ENCODE data around the gene SLF1.

The SLF1 gene

DNA sequence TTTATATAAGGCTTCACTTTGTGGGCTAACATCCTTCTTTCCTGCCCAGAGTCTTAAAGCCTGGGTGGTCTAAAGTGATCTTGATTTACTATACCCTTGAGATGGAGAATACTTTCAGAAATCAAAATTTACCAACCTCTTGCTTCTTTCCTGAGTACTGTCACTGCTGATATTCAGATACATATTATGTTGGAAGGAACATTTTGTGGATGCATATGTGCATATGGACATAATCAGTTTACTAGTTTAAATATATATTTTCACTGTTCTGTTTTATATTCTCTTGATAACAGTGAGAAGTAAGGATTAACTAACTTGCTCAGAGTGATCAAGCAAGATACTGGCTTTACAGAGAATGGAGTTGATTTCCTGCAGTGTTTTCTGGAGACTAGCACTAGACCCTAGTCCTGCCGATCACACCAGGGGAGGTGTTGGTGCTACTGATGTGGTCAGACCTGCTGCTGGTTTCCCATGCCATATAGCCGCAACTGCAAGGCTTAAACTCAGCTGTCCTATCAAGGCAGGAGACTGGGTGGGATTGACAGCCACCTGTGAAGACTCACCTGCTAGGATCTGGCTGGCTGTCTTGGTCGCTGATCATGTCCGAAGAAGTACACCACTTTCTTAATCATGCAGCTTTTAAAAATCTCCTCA lies 57.6 kb downstream of the SLF1 start:
- Mint-ChIP-seq H3K27me3 (ENCODE audit: low read depth) (no peaks in the 10 kb centered on the region), H3K36me3 (ENCODE audit: low read depth) (peaks cover 11% of the 10 kb centered on the region), H3K4me3 (no peak overlapping the region), H3K4me1 (no peaks in the 10 kb centered on the region), H3K9me3 (no peaks in the 10 kb centered on the region), H3K27ac (no peak overlapping the region)
- TF ChIP-seq, protein P1, sequence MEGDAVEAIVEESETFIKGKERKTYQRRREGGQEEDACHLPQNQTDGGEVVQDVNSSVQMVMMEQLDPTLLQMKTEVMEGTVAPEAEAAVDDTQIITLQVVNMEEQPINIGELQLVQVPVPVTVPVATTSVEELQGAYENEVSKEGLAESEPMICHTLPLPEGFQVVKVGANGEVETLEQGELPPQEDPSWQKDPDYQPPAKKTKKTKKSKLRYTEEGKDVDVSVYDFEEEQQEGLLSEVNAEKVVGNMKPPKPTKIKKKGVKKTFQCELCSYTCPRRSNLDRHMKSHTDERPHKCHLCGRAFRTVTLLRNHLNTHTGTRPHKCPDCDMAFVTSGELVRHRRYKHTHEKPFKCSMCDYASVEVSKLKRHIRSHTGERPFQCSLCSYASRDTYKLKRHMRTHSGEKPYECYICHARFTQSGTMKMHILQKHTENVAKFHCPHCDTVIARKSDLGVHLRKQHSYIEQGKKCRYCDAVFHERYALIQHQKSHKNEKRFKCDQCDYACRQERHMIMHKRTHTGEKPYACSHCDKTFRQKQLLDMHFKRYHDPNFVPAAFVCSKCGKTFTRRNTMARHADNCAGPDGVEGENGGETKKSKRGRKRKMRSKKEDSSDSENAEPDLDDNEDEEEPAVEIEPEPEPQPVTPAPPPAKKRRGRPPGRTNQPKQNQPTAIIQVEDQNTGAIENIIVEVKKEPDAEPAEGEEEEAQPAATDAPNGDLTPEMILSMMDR (IDR thresholded peaks at IDR 0.05; ENCODE audit: unreplicated experiment in 3 of 3): no peak

DNA sequence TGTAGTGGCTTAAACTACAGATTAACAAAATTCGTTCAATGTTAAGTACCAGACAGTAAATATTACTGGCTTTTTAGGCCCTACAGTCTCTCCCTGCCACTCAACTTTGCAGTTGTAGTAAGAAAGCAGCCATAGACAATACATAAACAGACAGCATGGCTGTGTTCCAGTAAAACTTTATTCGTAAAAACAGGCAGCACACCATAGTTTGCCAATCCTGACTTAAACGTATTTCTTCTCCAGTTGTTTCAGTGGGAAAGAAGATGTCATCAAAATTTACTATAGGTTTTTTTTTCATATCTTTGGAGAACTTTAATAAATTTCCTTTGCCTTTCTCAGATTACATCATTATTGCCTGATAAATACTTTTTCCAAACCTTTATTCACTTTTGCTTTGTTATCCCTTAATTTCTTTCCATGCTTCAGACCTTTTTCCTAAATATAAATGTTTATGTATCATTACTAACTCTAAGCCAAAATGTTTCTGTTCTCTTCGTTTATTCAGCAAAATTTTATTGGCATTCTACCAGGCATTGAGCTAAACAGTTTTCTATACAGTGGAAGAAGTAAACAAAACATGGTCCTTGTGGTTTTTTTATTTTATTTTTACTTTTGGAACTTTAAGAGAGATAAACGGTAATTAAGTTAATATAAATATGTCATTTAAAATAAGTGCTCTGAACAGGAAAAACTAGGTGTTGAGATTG lies 64.5 kb downstream of the SLF1 start:
- no peaks in the 10 kb centered on the region for H3K27me3 Mint-ChIP-seq (ENCODE audit: low read depth)
- no peak overlapping the region for H3K4me3 Mint-ChIP-seq
- no peaks in the 10 kb centered on the region for H3K9me3 Mint-ChIP-seq
- peak overlapping the region; percentile 2 to 26 (median 8) for H3K27ac Mint-ChIP-seq
- peaks cover 28% of the 10 kb centered on the region for H3K36me3 Mint-ChIP-seq (ENCODE audit: low read depth)
- no peaks in the 10 kb centered on the region for H3K4me1 Mint-ChIP-seq
- TF ChIP-seq, protein P1 (IDR thresholded peaks at IDR 0.05; ENCODE audit: unreplicated experiment in 3 of 3): no peak

DNA sequence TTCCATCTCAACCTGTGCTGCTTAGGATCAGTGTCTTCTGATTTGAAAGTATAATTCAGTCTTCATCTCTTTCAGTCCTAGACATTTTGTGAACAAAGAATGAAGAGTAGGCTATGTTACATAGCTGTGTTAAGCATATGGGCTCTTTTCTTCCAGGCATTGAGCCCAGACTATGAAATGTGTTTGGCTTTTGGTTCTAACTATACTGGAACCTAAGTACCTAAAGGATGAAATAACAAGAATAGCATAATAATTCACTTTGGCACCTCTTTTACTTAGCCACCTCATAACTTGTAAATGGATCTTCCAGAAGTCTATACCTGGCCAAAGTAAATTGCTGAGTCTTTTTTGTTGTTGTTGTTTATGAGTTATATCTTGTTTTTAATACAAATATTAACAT lies 71.4 kb downstream of the SLF1 start:
- TF ChIP-seq, protein P1 (IDR thresholded peaks at IDR 0.05; ENCODE audit: unreplicated experiment in 3 of 3): no peak
- H3K4me1 Mint-ChIP-seq: peaks cover 34% of the 10 kb centered on the region

DNA sequence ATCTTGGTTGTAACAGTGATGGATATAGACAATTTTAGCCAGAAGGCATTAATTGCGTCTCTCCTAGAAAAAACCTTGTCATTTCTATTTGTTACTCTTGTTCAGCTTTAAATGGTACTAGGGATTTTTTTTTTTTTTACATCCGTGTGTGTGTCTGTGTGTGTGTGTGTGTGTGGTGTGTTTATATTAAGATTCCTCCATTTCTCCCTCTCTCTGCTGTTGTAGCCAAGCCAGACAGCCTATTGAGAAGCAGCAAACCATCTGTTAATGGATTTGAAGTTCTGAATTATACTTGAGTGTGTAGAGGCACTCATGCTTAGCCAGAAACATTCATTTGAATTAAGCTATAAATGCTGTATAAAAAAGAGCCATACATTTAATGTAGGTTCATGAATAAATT lies 72.3 kb downstream of the SLF1 start:
- no peaks in the 10 kb centered on the region for H3K9me3 Mint-ChIP-seq
- peaks cover 6% of the 10 kb centered on the region for H3K36me3 Mint-ChIP-seq (ENCODE audit: low read depth)
- TF ChIP-seq, protein P1 (IDR thresholded peaks at IDR 0.05; ENCODE audit: unreplicated experiment in 3 of 3): no peak
- H3K4me1 Mint-ChIP-seq: peaks cover 34% of the 10 kb centered on the region
- no peaks in the 10 kb centered on the region for H3K27me3 Mint-ChIP-seq (ENCODE audit: low read depth)
- H3K27ac Mint-ChIP-seq: peak overlapping the region; percentile 51 to 65 (median 60)
- H3K4me3 Mint-ChIP-seq: no peak overlapping the region

More for the DNA sequence above, 71.4 kb downstream of the SLF1 start:
- Mint-ChIP-seq H3K4me3 (no peak overlapping the region), H3K36me3 (ENCODE audit: low read depth) (peaks cover 13% of the 10 kb centered on the region), H3K27ac (peak overlapping the region in 2 of 3 experiments; percentile 57), H3K27me3 (ENCODE audit: low read depth) (no peaks in the 10 kb centered on the region), H3K9me3 (no peaks in the 10 kb centered on the region)

DNA sequence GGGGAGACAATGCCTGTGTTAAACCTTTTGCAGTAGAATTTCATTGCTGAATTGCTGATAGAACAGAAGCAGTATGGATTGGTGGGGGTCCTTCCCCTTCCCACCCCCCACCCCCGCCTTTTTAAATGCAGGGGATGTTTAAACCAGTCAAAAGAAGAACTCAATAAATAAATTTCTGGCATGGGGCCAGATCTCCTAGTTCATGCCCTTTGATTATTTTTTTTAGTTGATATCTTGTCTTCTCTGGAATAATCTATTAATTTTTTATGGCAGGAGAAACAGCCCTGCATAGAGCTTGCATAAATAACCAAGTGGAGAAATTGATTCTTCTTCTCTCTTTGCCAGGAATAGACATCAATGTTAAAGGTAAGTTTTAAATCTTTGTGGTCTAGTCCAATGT lies 72.8 kb downstream of the SLF1 start:
- no peaks in the 10 kb centered on the region for H3K27me3 Mint-ChIP-seq (ENCODE audit: low read depth)
- peaks cover 34% of the 10 kb centered on the region for H3K4me1 Mint-ChIP-seq
- H3K9me3 Mint-ChIP-seq: no peaks in the 10 kb centered on the region
- TF ChIP-seq, protein P1 (IDR thresholded peaks at IDR 0.05; ENCODE audit: unreplicated experiment in 3 of 3): no peak
- peaks cover 3% of the 10 kb centered on the region for H3K36me3 Mint-ChIP-seq (ENCODE audit: low read depth)
- H3K4me3 Mint-ChIP-seq: no peak overlapping the region
- H3K27ac Mint-ChIP-seq: peak overlapping the region; percentile 51 to 65 (median 60)
